ENCODE data around the gene NYAP1.
"Not testable (repeated sequence)": the region's sequence is repeated elsewhere in the genome, so short reads cannot be mapped to it uniquely, and the experiment has no call there.

The NYAP1 gene

GRCh38 chr7:100509231-100509630 is 25.5 kb downstream of the NYAP1 start:
- DNase-seq (ENCODE audit: low read depth in 1 of 2, low spot score in 1 of 2): no peak

GRCh38 chr7:100510437-100511239 is 26.9 kb downstream of the NYAP1 start:
- no peak for DNase-seq (ENCODE audit: low read depth in 1 of 2, low spot score in 1 of 2)

GRCh38 chr7:100513212-100513810 is 29.6 kb downstream of the NYAP1 start:
- no peak for DNase-seq (ENCODE audit: low read depth in 1 of 2, low spot score in 1 of 2)

- no peak for DNase-seq (ENCODE audit: low read depth in 1 of 2, low spot score in 1 of 2)
Observed at GRCh38 chr7:100515072-100515532, 31.4 kb downstream of the NYAP1 start.

GRCh38 chr7:100516135-100516812 is 32.5 kb downstream of the NYAP1 start:
- peak in 1 of 2 donors; percentile 20 for DNase-seq (ENCODE audit: low read depth in 1 of 2, low spot score in 1 of 2)

GRCh38 chr7:100517305-100517704 is 33.6 kb downstream of the NYAP1 start:
- no peak for DNase-seq (ENCODE audit: low read depth in 1 of 2, low spot score in 1 of 2)

- no peak for DNase-seq (ENCODE audit: low read depth in 1 of 2, low spot score in 1 of 2)
Observed at GRCh38 chr7:100519580-100519979, 35.9 kb downstream of the NYAP1 start.

- no peak for DNase-seq (ENCODE audit: low read depth in 1 of 2, low spot score in 1 of 2)
Observed at GRCh38 chr7:100520138-100520537, 36.4 kb downstream of the NYAP1 start.

- DNase-seq (ENCODE audit: low read depth in 1 of 2, low spot score in 1 of 2): no peak
Observed at GRCh38 chr7:100521076-100521475, 37.3 kb downstream of the NYAP1 start.

- not testable (repeated sequence) for DNase-seq (ENCODE audit: low read depth in 1 of 2, low spot score in 1 of 2)
Observed at GRCh38 chr7:100521909-100522593, 38.3 kb downstream of the NYAP1 start.

GRCh38 chr7:100523192-100523591 is 39.5 kb downstream of the NYAP1 start:
- DNase-seq (ENCODE audit: low read depth in 1 of 2, low spot score in 1 of 2): not testable (repeated sequence)

GRCh38 chr7:100528108-100528866 is 44.6 kb downstream of the NYAP1 start:
- not testable (repeated sequence) for DNase-seq (ENCODE audit: low read depth in 1 of 2, low spot score in 1 of 2)

- DNase-seq (ENCODE audit: low read depth in 1 of 2, low spot score in 1 of 2): no peak
Observed at GRCh38 chr7:100532165-100533022, 48.7 kb downstream of the NYAP1 start.

- not testable (repeated sequence) for DNase-seq (ENCODE audit: low read depth in 1 of 2, low spot score in 1 of 2)
Observed at GRCh38 chr7:100535982-100536381, 52.3 kb downstream of the NYAP1 start.

- not testable (repeated sequence) for DNase-seq (ENCODE audit: low read depth in 1 of 2, low spot score in 1 of 2)
Observed at GRCh38 chr7:100536695-100537094, 53.0 kb downstream of the NYAP1 start.

- DNase-seq (ENCODE audit: low read depth in 1 of 2, low spot score in 1 of 2): no peak
Observed at GRCh38 chr7:100538348-100538653, 54.6 kb downstream of the NYAP1 start.

- DNase-seq (ENCODE audit: low read depth in 1 of 2, low spot score in 1 of 2): peak; percentile 100
Observed at GRCh38 chr7:100538654-100539435, 55.1 kb downstream of the NYAP1 start, which contains the start of gene AGFG2. TSS of gene AGFG2 (plus strand) at chr7:100539203. CDS start at chr7:100539347, 144 bp downstream.

GRCh38 chr7:100539436-100540006 is 55.8 kb downstream of the NYAP1 start:
- no peak for DNase-seq (ENCODE audit: low read depth in 1 of 2, low spot score in 1 of 2)
